Measurements from ENCODE around the gene RNF166.

The RNF166 gene

GRCh38 chr16:88706229-88706964, at the start of gene RNF166, which contains the start of gene CTU2:
Gene RNF166, minus strand, starts transcription at chr16:88706408. Its CDS starts 83 bp downstream, at chr16:88706325.
Gene CTU2, plus strand, starts transcription at chr16:88706503. Its CDS starts 28 bp downstream, at chr16:88706531.
- DNase-seq, result peak; percentile 87

GRCh38 chr16:88754912-88755744, 48.9 kb upstream of the RNF166 start:
- DNase-seq, result peak; percentile 43

- no peak for DNase-seq
These were observed 48.1 kb upstream of the RNF166 start for GRCh38 chr16:88754109-88754911.

- DNase-seq, result no peak
These were observed 47.4 kb upstream of the RNF166 start for GRCh38 chr16:88753602-88754001.

- DNase-seq, result no peak
These were observed 47.0 kb upstream of the RNF166 start for GRCh38 chr16:88753191-88753590.

GRCh38 chr16:88752386-88753002, 46.3 kb upstream of the RNF166 start:
- DNase-seq, result no peak

- no peak for DNase-seq
These were observed 44.6 kb upstream of the RNF166 start for GRCh38 chr16:88750854-88751253.

GRCh38 chr16:88749358-88749757, 43.1 kb upstream of the RNF166 start:
- DNase-seq, result no peak

- no peak for DNase-seq
These were observed 42.2 kb upstream of the RNF166 start for GRCh38 chr16:88748364-88748763.

- DNase-seq, result no peak
These were observed 41.5 kb upstream of the RNF166 start for GRCh38 chr16:88747588-88748301.

GRCh38 chr16:88746506-88746905, 40.3 kb upstream of the RNF166 start:
- DNase-seq, result no peak

GRCh38 chr16:88744577-88745521, 38.6 kb upstream of the RNF166 start:
- no peak for DNase-seq

- peak; percentile 55 for DNase-seq
These were observed 37.7 kb upstream of the RNF166 start for GRCh38 chr16:88743693-88744576.

- DNase-seq, result no peak
These were observed 36.8 kb upstream of the RNF166 start for GRCh38 chr16:88742896-88743605.

GRCh38 chr16:88741368-88741767, 35.2 kb upstream of the RNF166 start:
- DNase-seq, result no peak

- DNase-seq, result no peak
These were observed 34.5 kb upstream of the RNF166 start for GRCh38 chr16:88740727-88741055.

- no peak for DNase-seq
These were observed 33.9 kb upstream of the RNF166 start for GRCh38 chr16:88739977-88740726.

Measured in fibroblast of skin of right quadriceps (primary cell).